ENCODE data around the gene RGS3.
"Not testable (repeated sequence)": the region's sequence is repeated elsewhere in the genome, so short reads cannot be mapped to it uniquely, and the experiment has no call there.

Gene RGS3

DNA sequence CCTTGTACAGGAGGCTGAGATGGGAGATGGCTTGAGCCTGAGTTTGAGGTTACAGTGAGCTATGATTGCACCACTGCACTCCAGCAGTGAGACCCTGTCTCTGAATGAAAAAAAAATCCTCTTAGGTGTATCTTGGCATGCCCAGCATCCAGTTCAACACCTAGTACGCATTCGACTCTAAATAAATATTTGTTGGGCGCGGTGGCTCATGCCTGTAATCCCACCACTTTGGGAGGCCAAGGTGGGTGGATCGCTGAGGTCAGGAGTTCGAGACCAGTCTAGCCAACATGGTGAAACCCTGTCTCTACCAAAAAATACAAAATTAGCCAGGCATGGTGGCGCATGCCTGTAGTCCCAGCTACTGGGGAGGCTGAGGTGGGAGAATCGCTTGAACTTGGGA lies 86.4 kb downstream of the RGS3 start:
- not testable (repeated sequence) for DNase-seq

DNA sequence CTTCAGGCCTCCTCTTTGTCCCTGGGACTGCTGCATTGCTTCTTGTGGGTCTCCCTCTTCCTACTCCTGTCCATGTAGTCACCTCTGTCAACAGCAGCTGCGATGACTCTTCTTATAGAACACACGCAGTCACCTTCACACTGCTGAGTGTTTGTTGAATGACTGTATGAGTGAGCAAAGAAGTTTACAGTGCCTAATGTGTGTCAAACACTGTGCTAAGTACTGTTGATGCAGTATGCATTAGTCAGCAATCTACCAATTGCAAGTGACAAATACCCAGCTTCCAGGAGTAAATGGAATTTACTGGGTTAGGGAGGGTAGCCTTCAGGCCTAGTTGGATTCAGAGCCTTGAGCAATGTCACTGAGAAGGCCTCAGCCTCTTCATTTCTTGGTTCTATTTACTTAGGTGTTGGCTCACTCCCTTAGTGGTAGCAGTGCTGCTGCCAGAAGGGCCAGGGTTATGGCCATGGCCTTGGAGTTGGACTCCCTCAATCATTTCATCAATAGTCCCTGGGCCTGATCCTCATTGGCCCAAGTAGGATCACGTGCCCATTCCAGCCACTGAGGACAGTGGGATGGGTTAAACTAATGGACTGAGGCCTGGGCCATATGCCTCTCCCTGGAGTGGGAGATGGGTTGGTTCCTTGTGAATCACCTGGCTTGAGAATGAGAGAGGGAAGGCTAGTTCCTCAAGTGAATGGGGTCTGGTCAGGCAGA lies 93.5 kb downstream of the RGS3 start:
- DNase-seq, result no peak

- DNase-seq, result peak; percentile 13
These were observed 95.3 kb downstream of the RGS3 start for GRCh38 chr9:113558632-113559502.

DNA sequence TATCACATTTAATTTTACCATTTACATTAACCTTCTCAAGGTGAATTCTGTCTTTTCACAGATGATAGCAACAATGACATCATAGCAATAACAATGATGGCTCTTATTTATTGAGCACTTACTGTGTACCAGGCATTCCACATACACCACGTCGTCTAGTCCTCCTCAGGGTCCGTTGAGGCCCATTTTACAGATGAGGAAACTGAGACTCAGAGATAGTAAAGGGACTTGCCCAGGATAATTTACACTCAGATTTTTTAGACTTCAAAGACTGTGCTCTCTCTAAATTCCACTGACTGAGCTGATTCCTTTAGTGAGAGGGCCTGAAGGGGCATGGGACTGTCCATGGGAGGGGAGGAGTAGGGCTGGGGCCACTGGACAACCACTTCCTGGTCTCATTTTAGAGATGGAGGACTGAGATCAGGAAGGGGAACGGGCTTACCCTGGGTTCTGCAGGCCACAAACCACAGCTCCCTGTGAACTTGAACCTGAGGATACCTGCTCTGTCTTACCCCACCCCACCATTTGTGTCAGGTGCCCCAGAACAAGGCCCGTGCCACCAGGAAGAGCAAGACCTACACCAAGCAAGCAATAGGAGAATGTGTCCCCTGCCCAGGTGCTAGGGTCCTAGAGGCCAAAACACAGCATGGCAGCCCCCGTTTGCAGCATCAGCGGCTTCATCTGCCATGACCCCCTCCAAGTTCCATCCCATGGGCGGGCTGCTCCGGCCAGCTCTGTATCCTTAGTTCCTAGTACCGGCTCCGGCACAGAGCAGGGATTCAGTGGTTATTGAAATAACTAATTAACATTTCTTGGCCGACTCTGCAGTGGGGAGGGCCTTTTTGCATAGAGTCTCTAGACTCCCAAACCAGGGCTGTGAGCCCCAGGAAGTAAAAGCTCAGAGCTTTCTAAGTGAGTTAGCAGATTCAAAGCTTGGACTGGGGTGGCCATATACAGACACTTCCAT lies 96.6 kb downstream of the RGS3 start:
- DNase-seq, result no peak

DNA sequence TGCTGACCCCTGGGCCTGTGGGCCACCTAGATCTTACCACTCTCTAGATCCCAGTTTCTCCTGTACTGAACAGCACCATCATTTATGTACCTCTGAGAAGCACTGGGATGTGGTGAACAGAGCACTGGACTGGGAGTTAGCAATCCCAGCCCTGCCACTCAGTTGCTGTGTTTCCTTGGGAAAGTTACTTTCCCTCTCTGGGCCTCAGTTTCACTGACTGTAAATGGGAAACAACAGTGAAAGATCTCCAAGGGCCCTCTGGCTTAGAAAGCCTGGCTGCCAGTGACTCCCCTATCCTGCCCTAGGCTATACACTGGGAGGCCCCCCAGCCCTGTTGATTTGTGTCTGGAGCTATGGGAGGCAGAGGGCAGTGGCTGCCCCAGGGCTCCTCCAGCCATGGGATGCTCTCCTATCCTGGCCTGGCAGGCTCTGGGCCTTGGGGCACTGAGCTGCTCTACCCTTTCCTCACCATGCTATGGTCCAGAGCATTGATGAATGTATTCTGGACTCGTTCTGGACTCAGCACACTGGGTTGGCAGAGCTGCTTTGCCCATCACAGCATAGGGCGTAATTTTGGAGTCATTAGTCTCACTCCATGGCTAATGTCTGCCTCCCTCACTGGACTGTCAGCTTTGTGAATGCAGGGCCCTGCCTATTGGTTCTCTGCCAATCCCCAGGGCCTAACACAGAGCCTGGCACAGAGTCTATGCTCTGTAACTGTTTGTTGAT lies 99.3 kb downstream of the RGS3 start:
- no peak for DNase-seq

GRCh38 chr9:113563826-113564497 lies 100.4 kb downstream of the RGS3 start:
- DNase-seq, result no peak

GRCh38 chr9:113564498-113565237 lies 101.1 kb downstream of the RGS3 start:
- DNase-seq, result peak; percentile 67

GRCh38 chr9:113566016-113566711 lies 102.6 kb downstream of the RGS3 start:
- no peak for DNase-seq

- DNase-seq, result no peak
These were observed 103.2 kb downstream of the RGS3 start for GRCh38 chr9:113566712-113567071.

DNA sequence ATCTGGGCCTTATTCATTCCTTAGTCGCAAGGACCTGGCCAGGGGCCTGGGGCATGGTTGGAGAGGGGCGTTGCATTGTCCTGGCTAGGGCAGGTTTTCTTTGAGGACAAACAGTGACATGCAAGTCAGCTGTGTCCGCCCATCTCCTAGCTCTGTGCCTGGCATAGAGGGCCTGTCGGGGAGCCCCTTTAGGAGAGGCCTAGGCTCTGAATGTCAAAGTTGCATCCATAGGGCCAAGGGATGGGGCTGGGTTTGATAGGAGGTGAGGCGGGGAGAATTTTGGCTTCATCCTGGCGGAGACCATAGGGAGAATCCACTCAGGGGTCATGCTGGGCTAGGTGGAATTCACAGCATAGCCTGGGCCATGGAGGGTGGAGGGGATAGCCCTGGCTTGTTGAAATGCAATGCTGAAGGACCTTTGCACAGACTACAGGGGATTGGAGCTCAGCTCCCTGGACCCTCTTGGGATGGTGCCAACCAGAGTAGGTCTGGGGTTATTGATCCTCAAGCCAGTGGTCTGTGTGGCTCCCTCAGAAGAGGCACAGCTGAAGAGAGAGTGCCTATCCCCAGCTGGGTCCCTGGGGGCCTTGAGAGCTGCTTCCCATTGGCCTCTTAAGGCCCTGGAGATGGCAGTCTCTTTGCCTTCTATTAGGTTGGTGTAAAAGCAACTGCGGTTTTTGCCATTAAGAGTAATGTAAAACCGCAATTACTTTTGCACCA lies 104.0 kb downstream of the RGS3 start:
- DNase-seq, result no peak

DNA sequence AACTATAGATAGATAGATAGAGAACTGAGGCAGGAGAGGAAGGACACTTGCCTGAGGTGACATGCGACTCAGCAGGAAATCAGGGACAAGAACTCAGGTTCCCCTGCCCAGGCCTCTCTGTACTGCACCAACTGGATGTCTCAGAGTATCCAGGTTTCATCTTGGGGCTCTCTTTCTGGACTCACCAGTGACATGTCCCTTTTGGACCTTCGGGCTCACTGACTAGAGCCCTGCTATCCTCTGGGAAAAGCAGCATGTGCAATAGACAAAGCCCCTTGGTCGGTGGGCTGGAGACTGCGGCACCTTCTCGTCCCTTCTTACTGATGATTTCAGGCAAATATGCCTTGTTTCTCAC lies 104.5 kb downstream of the RGS3 start:
- no peak for DNase-seq

- DNase-seq, result no peak
These were observed 105.2 kb downstream of the RGS3 start for GRCh38 chr9:113568571-113569321.

GRCh38 chr9:113569472-113570060 lies 106.0 kb downstream of the RGS3 start:
- no peak for DNase-seq

GRCh38 chr9:113570106-113570505 lies 106.6 kb downstream of the RGS3 start:
- no peak for DNase-seq

DNA sequence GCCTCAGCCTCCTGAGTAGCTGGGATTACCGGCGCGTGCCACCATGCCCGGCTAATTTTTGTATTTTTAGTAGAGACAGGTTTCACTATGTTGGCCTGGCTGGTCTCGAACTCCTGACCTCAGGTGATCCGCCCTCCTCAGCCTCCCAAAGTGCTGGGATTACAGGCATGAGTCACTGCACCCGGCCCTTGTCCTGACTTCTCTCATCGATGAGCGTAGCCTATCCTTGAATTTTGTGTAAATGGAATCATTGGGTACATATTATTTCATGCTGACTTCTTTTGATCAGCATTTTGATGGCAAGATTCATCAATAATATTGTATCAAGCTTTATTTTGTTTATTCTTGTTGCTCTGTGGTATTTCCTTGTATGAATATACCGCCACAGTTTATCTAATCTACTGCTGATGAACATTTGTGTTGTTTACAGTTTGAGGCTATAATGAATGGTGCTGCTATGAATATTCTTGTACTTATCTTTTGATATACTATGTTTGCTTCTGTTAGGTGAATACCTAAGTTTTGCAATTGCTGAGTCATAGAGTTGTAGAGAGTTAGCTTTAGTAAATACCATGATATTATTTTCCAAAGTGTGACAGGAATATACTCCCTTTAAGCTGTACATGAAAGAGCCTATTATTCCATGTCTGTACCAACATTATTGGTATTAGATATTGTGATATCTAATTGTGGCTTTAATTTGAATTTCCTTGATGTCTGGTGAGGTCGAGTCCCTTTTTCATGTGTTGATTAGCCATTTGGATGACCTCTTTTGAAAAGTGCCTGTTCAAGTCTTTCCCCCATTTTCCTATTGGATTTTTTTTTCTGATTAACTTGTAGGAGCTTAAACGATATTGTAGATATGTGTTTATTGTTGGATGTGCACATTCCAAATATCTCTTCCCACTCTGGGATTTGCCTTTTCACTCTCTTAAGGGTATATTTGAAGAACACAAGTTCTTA lies 107.5 kb downstream of the RGS3 start:
- no peak for DNase-seq

GRCh38 chr9:113572076-113572861 lies 108.7 kb downstream of the RGS3 start:
- DNase-seq, result no peak
